ENCODE results near the gene SPIRE2. TPM values are rescaled to one million over a fixed set of nuclear protein-coding genes. Genes with fewer than 3 reads are reported as not detected.

SPIRE2 gene
- polyA plus RNA-seq, 1 donor (not counting 4 experiments of a cell fraction or from before 2014, with no cell fraction given) = 1.1 TPM

DNA sequence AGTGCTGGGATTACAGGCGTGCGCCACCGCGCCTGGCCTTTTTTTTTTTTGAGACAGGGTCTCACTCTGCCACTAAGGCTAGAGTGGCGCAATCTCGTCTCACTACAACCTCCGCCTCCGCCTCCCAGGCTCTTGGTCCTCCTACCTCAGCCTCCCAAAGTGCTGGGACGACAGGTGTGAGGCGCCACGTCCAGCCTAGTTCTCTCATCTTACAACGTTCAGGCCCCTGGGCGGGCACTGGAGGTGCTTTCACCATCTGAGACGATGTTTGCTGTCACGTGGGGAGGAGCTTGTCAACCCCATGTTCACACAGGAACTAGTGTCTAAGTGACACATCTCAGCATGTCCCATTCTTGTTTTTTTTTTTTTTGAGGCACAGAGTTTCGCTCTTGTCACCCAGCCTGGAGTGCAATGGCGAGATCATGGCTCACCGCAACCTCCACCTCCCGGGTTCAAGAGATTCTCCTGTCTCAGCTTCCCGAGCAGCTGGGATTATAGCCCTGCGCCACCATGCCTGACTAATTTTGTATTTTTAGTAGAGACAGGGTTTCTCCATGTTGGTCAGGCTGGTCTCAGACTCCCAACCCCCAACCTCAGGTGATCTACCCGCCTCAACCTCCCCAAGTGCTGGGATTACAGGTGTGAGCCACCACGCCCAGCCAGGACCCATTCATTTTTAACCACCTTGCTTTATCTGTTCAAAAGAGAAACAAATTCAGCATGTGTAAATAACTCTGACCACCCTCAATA, 6.7 kb upstream of the SPIRE2 start:
- dilution Hi-C loops (cut with MboI; ENCODE audit: extremely low pct_ligation_motif_present, low sequenced_read_pairs) = no loop called here
- FAIRE-seq = no peak

DNA sequence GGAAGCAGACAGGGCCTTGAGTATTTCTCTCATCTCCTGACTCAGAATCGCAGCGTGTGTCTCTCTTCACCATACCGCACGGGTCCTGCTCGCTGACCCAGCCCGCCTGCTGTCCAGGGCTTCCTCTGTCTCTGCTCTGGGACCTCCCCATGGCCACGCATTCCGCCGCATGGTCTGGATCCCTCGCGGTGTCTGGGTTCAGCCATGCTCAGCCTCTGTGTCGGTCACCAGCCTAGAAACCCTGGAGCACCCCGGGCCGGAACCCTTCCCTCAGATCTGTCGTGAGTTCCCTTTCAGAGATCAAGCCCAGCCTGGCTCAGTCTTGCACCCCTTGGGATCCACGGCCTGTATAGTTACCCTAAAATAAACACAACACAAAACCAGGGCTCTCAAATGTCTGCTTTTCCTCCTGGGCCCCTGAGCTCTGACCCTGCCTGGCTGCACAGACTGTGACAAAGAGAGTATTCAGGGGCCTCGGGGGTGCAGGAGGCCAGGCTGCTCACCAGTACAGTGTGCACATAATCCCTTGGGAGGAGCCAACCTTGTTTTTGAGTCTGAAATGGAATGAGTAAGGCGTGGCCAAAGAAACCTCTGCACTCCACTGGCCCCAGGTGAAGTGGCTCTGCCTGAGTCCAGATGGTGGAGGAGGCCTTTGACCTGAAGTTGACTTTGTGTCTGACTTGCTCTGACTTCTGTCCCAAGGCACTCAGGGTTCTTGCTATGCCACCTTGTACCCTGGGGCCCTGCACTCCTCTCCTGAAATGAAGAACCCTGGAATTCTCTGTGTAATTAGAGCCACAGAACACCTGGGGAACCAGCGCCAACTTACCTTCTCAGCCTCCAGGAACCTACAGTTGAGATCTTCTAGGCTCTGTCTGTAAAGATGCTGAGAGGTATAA, 5.8 kb upstream of the SPIRE2 start:
- Histone ChIP-seq H3K9ac (ENCODE audit: control insufficient read depth, extremely low read depth, insufficient read depth, low read length) (no peak overlapping the region), H3K27me3 (ENCODE audit: control insufficient read depth, extremely low read depth, insufficient read depth, low read length) (no peaks in the 10 kb centered on the region), H3K4me3 (ENCODE audit: control insufficient read depth in 2 of 3, extremely low read depth in 1 of 3, insufficient read depth in 2 of 3, low read depth in 1 of 3, low read length in 3 of 3) (no peak overlapping the region), H3K4me2 (ENCODE audit: control insufficient read depth, extremely low read depth, insufficient read depth, low read depth, low read length) (no peak overlapping the region), H3K36me3 (ENCODE audit: control insufficient read depth in 2 of 2, extremely low read depth in 1 of 2, insufficient read depth in 2 of 2, low read length in 2 of 2) (no peaks in the 10 kb centered on the region), H3K79me2 (ENCODE audit: control insufficient read depth, insufficient read depth, low read length) (no peaks in the 10 kb centered on the region), H3K9me3 (ENCODE audit: control insufficient read depth, low read depth, low read length) (no peaks in the 10 kb centered on the region), H4K20me1 (ENCODE audit: control insufficient read depth, extremely low read depth, insufficient read depth, low read length) (no peaks in the 10 kb centered on the region), H3K4me1 (ENCODE audit: control insufficient read depth, extremely low read depth, insufficient read depth, low read length) (peaks cover 3% of the 10 kb centered on the region), H3K9me1 (ENCODE audit: control insufficient read depth, extremely low read depth, insufficient read depth, low read length) (no peaks in the 10 kb centered on the region), H3K27ac (ENCODE audit: control insufficient read depth, insufficient read depth, low read length) (no peak overlapping the region), H2AFZ (ENCODE audit: control insufficient read depth, low read length) (no peak overlapping the region)
- no peak for DNase-seq (ENCODE audit: low read depth, low spot score)
- no peak for FAIRE-seq
- dilution Hi-C loops (cut with MboI; ENCODE audit: extremely low pct_ligation_motif_present, low sequenced_read_pairs) = no loop called here
- TF ChIP-seq, protein P1, sequence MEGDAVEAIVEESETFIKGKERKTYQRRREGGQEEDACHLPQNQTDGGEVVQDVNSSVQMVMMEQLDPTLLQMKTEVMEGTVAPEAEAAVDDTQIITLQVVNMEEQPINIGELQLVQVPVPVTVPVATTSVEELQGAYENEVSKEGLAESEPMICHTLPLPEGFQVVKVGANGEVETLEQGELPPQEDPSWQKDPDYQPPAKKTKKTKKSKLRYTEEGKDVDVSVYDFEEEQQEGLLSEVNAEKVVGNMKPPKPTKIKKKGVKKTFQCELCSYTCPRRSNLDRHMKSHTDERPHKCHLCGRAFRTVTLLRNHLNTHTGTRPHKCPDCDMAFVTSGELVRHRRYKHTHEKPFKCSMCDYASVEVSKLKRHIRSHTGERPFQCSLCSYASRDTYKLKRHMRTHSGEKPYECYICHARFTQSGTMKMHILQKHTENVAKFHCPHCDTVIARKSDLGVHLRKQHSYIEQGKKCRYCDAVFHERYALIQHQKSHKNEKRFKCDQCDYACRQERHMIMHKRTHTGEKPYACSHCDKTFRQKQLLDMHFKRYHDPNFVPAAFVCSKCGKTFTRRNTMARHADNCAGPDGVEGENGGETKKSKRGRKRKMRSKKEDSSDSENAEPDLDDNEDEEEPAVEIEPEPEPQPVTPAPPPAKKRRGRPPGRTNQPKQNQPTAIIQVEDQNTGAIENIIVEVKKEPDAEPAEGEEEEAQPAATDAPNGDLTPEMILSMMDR (optimal IDR thresholded peaks at IDR 0.05 in 1 of 3, IDR thresholded peaks at IDR 0.05 in 1 of 3, conservative IDR thresholded peaks at IDR 0.05 in 1 of 3; ENCODE audit: extremely low read depth in 1 of 3, insufficient read depth in 2 of 3, low read length in 3 of 3) = no peak
- TF ChIP-seq EZH2 (IDR thresholded peaks at IDR 0.05; ENCODE audit: low read length) = no peak

More for the DNA sequence above, 6.7 kb upstream of the SPIRE2 start:
- no peaks in the 10 kb centered on the region for H3K9me3 ChIP-seq (ENCODE audit: control insufficient read depth, low read depth, low read length)
- DNase-seq (ENCODE audit: low read depth, low spot score) = no peak
- no peaks in the 10 kb centered on the region for H3K79me2 ChIP-seq (ENCODE audit: control insufficient read depth, insufficient read depth, low read length)
- H3K9ac ChIP-seq (ENCODE audit: control insufficient read depth, extremely low read depth, insufficient read depth, low read length) = no peak overlapping the region
- no peak overlapping the region for H3K4me3 ChIP-seq (ENCODE audit: control insufficient read depth in 2 of 3, extremely low read depth in 1 of 3, insufficient read depth in 2 of 3, low read depth in 1 of 3, low read length in 3 of 3)
- no peak overlapping the region for H3K4me2 ChIP-seq (ENCODE audit: control insufficient read depth, extremely low read depth, insufficient read depth, low read depth, low read length)
- no peaks in the 10 kb centered on the region for H3K9me1 ChIP-seq (ENCODE audit: control insufficient read depth, extremely low read depth, insufficient read depth, low read length)
- H3K27me3 ChIP-seq (ENCODE audit: control insufficient read depth, extremely low read depth, insufficient read depth, low read length) = no peaks in the 10 kb centered on the region
- no peak overlapping the region for H2AFZ ChIP-seq (ENCODE audit: control insufficient read depth, low read length)
- H3K36me3 ChIP-seq (ENCODE audit: control insufficient read depth in 2 of 2, extremely low read depth in 1 of 2, insufficient read depth in 2 of 2, low read length in 2 of 2) = no peaks in the 10 kb centered on the region
- no peak for TF ChIP-seq EZH2 (IDR thresholded peaks at IDR 0.05; ENCODE audit: low read length)
- TF ChIP-seq, protein P1 (optimal IDR thresholded peaks at IDR 0.05 in 1 of 3, IDR thresholded peaks at IDR 0.05 in 1 of 3, conservative IDR thresholded peaks at IDR 0.05 in 1 of 3; ENCODE audit: extremely low read depth in 1 of 3, insufficient read depth in 2 of 3, low read length in 3 of 3) = no peak
- H3K4me1 ChIP-seq (ENCODE audit: control insufficient read depth, extremely low read depth, insufficient read depth, low read length) = peaks cover 3% of the 10 kb centered on the region
- no peak overlapping the region for H3K27ac ChIP-seq (ENCODE audit: control insufficient read depth, insufficient read depth, low read length)
- no peaks in the 10 kb centered on the region for H4K20me1 ChIP-seq (ENCODE audit: control insufficient read depth, extremely low read depth, insufficient read depth, low read length)
